Peyer's patch (tissue), 4 donors: Measurements from ENCODE around the gene ZBTB7C.

Experiments used
- POLR2A ChIP-seq, 2 donors: fragments of 450-650 bp; IDR thresholded peaks; one replicate each; pipeline ENCODE4 v1.5.1; 2017; ENCODE audit warnings: antibody characterized with exemption in 2 of 2, mild to moderate bottlenecking in 2 of 2, moderate library complexity in 2 of 2
- TF ChIP-seq, protein P1 (sequence below), 6 experiments: fragments of 450-650 bp in 4 of 6; fragments of 200-600 bp in 2 of 6; sonication (generic) in 1 of 6; IDR thresholded peaks; one replicate each; pipeline ENCODE4 v1.5.1; 2017 to 2019; ENCODE audit warnings: antibody characterized with exemption in 6 of 6, mild to moderate bottlenecking in 3 of 6, moderate library complexity in 1 of 6

DNA sequence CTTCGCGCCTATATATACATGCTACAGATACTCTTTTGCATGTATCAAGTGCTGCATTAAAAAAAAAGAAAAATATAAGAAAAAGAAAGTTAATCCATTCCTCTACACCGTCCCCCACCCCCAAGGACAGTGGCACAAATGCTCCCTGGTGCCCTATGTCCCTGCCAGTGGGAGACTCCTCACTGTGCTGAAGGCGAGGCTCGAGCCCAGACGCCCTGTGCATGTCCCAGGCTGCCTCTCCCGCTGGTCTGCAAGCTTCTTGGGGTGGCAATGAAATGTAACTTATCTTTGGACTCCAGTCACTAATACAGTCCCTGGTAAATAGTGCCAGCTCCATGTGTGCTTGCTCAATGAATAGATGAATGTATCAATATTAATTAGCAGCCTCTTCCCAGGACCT, 293.2 kb downstream of the ZBTB7C start:
- TF ChIP-seq, protein P1, sequence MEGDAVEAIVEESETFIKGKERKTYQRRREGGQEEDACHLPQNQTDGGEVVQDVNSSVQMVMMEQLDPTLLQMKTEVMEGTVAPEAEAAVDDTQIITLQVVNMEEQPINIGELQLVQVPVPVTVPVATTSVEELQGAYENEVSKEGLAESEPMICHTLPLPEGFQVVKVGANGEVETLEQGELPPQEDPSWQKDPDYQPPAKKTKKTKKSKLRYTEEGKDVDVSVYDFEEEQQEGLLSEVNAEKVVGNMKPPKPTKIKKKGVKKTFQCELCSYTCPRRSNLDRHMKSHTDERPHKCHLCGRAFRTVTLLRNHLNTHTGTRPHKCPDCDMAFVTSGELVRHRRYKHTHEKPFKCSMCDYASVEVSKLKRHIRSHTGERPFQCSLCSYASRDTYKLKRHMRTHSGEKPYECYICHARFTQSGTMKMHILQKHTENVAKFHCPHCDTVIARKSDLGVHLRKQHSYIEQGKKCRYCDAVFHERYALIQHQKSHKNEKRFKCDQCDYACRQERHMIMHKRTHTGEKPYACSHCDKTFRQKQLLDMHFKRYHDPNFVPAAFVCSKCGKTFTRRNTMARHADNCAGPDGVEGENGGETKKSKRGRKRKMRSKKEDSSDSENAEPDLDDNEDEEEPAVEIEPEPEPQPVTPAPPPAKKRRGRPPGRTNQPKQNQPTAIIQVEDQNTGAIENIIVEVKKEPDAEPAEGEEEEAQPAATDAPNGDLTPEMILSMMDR (IDR thresholded peaks at IDR 0.05), result no peak
- no peak for TF ChIP-seq POLR2A (IDR thresholded peaks at IDR 0.05)
